ENCODE measurements around the gene PSMG2.
"Not testable (repeated sequence)": the region's sequence is repeated elsewhere in the genome, so short reads cannot be mapped to it uniquely, and the experiment has no call there.

Gene PSMG2

DNA sequence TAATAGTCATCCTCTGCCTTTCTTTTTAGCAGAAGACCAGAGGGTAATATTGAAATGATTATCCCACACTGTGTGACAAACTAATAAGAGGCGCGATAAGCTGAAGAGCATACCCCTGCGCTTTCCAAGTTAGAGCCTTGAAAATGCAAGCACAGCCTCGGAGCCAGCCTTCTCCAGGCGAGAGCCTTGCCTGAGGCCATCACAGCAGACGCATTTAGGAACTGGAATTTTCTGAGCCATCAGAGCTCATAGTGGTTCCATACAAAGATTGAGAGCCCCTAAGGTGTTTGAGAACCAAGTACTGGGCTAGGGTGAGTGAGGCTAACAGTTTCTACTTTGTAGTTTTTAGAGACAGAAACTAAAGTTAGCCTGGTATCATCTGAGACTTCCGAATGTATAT is 19.9 kb downstream of the PSMG2 start:
- DNase-seq, result no peak

DNA sequence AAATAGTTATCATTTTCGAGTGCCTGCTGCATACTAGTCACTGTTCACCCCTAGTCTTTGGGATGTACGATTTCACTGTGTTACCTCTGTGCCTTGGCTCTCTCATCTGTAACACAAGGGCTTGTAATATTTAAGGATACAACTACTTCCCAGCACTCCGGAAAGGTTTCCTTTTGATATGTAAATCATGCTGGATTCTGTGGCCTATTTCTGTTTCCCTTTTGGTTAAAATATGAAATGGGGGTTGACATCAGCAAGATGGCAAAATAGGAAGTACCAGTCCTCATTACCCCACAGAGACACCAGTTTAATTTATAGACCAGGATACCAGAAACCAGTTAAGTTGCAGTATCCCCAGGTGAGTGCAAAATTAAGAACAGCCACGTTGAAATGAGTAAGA is 23.5 kb downstream of the PSMG2 start:
- DNase-seq, result no peak

DNA sequence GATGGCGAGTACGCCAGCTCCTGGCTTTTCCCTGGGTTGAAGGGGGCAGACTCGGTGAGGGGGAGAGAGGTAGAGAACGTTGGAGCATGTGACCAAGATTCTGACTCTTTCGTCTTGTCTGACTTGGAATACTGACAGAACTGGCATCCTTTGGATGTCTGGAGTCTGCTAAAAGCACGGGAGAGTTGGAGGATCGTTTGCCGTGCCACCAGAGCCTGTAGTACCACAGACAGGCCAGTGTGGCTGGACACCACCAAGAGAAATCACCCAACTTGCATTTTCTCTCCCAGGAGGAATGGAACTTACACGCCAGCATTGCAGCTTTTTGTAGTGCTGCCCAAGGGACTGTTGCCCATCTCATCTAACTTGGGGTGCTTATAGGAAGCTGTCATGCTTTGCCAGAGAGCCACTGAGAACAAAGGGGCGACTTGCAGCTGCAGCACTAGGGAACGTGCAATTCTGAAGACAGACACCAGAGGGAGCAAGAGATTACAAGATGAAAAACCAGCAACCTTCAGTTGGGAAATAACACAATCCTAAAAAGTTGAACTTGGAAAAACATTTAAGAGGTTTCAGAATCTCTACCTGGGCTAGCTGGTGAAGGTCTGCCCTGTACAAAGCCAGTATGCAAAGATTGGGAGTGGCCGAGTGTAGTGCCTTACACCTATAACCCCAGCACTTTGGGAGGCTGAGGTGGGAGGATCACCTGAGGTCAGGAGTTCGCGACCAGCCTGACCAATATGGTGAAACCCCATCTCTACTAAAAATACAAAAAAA is 24.1 kb downstream of the PSMG2 start:
- DNase-seq, result peak; percentile 47 to 57

DNA sequence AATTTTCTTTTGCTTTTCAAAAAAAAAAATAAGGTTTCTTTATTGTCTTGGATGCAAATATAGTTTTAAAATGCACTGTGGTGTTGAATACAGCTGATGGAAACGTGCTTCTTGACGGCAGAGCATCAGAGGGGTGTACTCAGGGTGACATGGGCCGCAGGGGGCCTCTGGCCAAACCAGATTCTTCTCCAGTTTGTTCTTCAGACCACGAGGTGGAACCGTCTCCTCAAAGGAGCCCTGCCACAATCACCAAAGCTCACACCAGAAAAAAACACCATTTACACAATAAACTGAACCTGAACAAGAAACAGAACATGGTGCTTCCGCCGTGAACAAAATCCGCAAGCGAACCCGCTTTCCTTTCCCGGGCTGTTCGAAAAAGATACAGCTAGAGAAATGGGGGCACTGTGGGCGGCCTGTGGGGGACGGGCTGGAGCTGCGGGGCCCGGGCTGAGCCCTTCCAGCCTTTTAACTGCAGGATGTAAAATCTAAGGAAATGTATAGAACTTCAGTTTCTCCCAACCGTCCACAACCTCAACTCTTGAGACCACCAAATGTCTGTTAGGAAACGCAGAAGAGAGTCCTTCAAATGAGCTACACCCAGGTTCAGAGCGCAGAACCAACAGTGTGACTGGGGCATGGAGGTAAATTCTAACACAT is 34.5 kb downstream of the PSMG2 start:
- DNase-seq, result no peak

DNA sequence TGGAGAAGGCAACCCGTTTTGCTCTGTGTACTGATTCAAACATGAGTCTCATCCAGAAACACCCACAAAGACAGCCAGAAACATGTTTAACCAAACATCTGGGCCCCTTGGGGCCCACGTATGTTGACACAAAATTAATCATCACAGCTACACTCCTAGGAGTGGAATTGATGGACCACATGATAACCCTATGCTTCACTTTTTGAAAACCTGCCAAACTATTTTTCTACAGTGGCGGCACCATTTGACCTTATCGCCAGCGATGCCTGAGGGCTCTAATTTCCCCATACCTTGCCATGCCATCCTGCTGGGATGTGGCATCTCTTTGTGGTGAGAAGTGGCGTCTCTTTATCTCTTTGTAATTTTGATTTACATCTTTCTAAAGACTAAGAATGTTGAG is 38.5 kb downstream of the PSMG2 start:
- no peak for DNase-seq

DNA sequence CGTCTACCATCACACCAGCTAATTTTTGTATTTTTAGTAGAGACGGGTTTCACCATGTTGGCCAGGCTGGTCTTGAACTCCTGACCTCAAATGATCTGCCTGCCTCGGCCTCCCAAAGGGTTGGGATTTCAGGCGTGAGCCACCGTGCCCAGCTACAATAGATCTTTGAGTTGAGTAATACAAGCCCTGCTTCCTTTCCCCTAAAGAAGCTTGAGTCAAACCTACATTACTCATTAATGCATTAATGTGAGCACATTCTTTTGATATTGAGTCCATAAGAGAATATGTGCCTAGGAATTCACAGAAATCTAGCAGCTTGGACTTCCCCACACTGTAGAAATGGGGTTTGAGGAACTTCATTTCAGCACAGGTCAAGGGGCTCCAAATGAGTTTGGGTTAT is 39.6 kb downstream of the PSMG2 start:
- DNase-seq, result no peak

DNA sequence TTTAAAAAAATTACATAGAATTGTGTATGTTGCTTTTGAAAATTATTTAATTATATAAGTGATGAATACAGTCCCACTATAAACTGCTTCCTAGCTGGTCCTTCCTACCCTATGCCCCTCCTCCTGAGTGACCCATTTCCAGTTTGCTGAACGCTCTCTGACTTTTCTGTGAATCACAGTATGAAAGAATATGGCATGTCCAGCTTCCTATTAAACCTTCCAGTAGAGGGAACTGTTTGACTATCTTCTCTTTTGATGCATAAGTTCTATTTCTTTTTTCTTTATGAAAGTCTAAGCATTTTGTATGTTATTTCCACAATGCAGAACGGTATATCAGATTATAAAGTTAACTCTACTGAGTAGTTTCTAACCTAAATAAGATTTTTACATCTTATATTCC is 41.3 kb downstream of the PSMG2 start:
- DNase-seq, result no peak

DNA sequence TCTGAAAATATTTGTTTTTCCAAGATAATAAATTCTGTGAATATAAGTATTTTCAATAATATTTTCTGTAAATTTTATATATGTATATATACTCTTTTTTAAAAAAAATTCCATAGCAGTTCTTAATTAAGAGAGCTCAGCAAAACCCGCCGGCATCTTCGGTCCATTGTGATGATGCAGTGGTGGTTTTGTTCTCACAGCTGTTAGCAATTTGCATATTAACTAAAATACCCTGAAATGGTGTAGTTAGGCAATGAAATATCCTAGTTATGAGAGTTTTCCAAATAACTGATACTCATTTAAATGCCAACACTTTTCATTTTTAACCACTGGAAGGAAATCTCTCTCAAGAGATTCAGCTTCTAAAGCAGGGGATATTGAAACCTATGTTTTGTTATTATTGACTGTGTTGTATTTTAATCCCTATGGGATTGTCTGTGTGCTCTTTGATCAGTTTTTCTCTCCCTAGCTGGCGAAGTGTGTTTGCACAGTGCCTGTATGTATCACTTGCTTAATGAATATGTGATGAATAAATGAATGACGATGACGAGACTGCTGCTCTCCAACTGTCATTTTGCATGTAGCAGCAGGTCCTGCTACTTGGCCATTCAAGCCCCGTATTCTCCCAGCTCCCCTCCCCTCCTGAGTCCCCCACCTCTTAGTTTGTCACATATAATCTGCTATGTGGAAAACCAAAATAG is 42.4 kb downstream of the PSMG2 start:
- DNase-seq, result no peak

DNA sequence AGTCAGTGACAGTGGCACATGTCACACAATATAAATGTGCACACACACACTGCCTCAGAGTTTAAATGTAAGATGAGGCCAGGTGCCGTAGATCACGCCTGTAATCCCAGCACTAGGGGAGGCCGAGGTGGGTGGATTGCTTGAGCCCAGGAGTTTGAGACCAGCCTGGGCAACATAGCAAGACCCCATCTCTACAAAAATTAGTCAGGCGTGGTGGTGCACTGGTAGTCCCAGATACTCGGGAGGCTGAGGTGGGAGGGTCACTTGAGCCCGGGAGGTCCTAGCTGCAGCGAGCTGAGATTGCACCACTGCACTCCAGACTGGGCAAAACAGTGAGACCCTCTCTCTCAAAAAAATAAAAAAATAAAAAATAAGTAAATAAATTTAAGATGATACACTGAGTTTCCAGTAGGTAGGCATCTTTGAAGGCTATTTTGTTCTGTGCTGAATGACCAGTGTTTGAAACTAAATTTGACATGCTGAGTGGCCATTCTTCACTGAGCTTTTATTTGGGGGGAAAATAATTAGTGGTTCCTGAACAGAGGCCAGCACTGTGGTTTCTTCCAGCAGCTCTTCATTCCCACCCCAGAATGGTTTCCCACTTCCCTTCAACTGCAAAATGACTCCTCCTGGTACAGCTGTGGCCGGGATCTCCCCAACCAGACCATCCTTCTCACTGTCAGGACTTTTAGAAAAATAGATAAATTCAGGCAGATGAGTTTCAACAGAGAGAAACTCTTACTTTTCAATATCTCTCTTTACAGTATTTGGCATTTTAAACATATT is 44.9 kb downstream of the PSMG2 start:
- no peak for DNase-seq

DNA sequence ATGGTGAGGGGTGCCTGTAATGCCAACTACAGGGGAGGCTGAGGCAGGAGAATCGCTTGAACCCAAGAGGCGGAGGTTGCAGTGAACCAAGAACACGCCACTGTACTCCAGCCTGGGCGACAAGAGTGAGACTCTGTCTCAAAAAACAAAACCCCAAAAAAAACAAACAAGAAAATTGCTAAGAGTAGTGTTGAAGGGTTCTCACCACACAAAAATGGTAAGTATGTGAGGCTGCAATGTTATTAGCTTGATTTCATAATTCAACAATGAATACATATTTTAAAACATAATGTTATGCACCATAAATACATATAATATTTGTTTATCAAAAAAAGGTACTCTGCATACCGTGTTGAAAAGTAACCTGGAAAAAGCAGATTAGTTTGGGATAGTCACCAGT is 45.8 kb downstream of the PSMG2 start:
- DNase-seq, result no peak

DNA sequence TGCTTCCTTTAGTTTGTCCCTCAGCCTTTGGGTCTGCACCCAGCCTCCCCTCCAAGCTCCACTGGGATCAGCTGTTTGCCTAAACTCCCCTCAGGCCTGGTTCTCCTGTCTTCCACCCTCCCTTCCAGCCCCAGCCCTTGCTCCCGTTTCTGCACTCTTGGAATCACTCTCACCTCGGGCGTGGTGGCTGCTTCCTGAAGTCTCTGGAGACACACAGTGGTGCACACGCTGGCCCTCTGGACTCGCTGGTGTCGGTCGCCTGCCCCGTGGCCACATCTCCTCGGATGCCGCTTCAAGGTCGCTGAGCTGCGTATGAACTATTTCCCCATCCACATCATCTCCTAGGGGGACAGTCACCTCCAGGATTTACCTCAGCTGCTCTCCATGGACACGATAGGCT is 46.3 kb downstream of the PSMG2 start:
- DNase-seq, result no peak

DNA sequence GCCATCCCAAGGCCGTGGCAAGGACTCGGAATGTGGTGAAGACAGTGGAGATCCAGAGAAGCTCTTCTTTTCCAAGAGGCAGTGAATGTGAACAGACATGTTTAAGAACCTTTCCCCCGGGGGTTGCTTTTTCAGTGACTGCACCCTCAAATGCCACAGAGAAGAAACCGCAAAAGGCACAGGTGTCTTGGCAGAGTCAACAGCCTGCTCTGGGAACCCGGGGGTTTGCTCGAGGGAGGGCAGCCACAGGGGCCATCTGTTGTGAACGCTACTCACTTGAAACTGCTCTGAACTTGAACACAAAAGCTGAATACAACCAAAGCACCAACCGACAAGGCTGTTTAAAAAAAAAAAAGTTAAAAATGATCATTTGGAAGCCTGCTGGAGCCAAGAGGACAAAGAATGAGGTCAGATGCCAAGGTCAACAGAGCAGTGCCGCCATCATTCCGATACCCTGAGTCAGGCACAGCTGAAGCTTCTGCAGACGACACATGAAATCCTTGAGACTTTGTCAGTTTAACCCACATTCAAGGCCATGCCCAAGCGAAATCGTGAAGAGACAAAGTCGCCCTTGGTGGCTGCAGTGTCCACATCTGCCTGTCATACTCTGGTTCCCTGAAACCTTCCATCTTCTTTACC is 47.4 kb downstream of the PSMG2 start:
- peak in 1 of 2 experiments; percentile 21 for DNase-seq

DNA sequence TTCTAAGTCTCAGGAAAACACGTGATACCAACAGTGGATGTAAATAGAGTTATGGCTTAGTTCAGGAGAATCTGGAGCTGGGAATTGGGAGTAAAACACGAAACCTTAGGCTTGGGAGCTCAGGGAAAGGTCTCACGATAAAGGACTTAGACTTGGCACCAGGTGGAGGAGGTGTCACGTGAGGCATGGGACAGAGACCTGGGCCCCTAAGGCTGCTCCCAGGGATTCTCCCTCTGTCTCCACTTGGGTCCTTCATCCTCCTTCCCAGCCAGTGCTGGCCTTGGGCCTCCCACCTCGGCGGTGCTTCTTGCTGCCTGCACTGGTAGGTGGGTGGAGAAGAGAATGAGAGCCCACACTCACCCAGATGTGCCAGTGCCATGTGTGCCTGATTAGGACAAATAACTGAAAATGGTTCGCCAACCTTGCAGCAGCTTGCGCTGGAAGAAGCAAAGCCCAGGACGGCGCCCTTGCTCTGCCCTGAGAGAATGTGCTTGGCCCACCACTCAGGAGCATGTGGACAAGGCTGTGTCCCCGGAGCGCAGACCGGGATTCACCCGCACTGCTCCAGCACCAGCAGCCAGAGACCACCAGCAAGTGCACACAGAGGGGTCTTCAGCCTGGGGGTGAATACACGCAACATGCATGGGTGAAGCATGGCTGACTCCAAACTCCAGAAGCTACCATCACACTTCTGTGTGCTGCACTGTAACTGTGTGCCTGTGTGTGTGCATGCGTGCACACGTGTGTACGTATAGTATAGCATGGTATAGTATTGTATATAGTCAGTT is 48.1 kb downstream of the PSMG2 start:
- no peak for DNase-seq

DNA sequence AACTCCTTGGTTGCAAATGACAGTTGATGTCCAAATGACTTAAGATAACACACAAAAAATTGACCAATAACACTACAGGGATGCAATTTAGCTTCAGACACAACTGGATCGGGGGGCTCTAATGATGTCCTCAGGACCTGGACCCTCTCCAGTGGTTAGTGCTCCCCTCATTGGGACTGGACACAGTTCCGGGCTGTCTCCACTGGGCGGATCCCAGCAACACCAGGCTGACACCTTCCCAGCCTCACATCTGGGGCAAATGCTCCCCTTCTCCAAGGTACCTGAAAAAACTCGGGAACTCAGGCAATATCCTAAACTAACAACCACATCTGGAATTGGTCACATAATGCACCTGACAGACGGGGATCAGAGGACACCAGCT is 48.7 kb downstream of the PSMG2 start:
- DNase-seq, result no peak

DNA sequence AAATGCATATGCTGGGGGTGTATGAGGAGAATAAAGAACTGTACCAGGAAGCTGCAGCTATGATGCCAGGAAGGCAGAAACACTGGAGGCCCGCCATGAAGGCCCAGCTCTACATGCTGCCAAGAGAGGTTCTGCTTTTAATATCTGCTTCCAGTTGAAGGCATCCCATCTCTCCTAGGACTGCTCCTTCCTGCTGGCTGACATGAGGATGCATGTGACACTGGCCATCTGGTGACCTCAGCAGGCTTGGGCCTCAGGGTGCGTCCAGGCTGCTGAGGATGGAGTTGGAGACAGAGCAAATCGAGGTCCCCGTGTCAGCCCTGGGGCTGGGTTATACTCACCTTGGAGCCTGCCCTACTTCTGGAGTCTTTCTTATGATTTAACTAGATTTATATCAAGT is 49.0 kb downstream of the PSMG2 start:
- DNase-seq, result no peak

DNA sequence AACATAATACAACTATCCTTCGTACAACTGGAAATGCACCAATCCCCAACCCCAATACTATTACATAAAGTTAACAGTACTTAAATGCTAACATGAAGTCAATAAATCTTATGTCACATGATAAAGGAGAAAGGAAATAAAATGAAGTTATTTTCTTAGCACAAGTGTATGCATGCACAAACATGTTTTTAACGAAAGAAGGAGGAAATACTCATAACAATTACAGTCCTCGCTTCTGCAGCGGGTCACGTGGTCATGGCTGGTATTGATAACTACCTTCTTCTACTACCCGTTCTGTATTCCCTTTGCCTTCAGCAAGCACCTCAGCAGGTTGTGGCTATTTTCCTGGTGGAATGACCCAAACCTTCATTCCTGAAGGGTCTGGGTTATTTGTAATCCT is 51.7 kb downstream of the PSMG2 start:
- no peak for DNase-seq

DNA sequence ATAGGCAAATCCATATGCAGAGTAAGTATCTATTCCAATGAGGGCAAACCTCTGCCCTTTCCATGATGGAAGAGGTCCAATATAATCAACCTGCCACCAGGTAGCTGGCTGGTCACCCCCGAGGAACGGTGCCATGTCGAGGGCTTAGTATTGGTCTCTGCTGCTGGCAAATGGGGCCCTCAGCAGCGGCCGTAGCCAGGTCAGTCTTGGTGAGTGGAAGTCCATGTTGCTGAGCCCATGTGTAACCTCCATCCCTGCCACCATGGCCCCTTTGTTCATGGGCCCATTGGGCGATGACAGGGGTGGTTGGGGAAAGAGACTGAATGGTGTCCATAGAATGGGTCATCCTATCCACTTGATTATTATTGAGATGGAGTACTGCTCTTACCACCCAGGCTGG is 52.8 kb downstream of the PSMG2 start:
- DNase-seq, result not testable (repeated sequence)

DNA sequence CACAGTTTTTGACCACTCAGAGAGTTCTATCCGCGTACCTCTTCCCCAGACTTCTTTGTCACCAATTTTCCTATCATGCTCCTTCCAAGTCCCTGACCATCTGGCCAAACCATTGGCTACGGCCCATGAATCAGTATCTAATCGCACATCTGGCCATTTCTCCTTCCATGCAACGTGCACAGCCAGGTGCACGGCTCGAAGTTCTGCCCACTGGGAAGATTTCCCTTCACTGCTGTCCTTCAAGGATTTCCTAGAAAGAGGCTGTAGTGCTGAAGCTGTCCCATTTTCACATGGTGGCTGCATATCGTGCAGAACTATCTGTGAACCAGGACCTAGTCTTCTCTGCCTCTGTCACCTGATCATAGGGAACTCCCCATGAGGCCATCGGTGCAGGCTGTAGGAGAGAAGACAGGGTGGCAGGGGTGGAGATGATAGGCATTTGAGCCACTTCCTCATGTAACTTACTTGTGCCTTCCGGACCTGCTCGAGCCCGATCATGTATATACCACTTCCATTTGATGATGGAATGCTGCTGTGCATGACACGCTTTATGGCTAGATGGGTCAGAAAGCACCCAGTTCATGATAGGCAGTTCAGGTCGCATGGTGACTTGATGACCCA is 53.9 kb downstream of the PSMG2 start:
- not testable (repeated sequence) for DNase-seq

DNA sequence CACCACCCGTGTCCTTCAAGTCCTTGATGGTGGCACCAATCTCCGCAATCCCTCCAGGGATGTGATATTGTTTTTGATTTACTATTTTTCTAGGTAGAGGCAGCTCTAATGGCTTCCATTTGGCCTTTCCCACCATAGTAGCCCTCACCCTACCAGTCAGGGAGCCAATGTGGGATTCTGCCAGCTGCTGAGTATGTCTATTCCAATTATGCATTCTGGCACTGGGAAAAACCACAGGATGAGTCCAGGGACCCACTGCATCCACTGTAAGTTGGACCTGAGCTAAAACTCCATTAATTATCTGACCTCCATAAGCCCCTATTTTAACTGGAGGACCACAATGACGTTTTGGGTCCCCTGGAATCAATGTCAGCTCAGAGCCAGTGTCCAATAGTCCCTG is 55.7 kb downstream of the PSMG2 start:
- DNase-seq, result not testable (repeated sequence)

DNA sequence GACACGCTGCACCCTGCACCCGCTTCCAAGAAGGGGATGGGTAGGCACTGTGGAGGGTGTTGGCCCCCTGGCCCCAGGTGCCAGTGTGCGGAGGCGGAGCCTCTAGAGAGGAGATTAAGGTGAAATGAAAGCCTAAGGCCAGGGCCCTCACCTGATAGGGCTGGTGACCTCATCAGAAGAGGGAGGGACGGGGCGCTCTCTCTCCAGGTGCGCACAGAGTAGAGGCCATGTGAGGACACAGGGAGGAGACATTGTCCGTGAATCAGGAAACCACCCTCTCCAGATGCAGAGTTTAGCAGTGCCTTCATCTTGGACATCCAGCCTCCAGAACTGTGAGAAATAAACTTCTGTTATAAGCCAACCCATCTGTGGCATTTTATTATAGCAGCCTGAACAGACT is 62.3 kb downstream of the PSMG2 start:
- DNase-seq, result no peak

DNA sequence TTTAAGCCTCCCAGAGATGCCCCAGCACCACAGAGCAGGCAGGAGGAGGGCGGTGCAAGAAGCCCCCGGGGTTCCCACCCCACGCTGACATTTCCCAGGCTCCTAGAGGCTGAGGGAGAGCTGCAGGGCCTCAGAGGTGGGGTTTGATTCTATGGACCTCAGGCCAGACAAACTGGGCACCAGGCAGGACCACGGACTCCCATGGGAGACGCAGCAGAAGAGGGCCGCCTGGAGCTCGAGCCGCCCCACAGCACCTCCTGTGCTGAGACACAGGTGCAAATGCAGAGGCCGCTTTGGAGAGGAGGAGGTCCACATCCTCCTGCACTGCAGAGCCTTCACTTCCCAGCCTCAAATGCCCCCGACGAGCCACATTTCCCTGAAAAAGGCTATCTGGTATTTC is 62.7 kb downstream of the PSMG2 start:
- DNase-seq, result no peak
